Thoracic aorta (tissue), 2 donors: ENCODE data around the gene FOXD1. TPM values are rescaled to one million over a fixed set of nuclear protein-coding genes. Genes with fewer than 3 reads are reported as not detected.

Experiments used
- ATAC-seq: fragments of 150-250 bp; one replicate; pipeline ENCODE4 v1.8.0; 2017; ENCODE audit warnings: low read depth; ENCODE audit not compliant: insufficient number of reproducible peaks, low FRiP score
- DNase-seq: peaks from one replicate; pipeline ENCODE4 v3.0.0-alpha.2; 2020; ENCODE audit warnings: low spot score
- H3K27ac ChIP-seq, 2 donors: fragments of 200-600 bp; sonication (generic); 1 replicate in 1 of 2; 2 replicates in 1 of 2; pipeline ENCODE4 v1.5.1; 2016; ENCODE audit warnings: mild to moderate bottlenecking in 2 of 2, moderate library complexity in 2 of 2
- H3K27me3 ChIP-seq: fragments of 200-600 bp; sonication (generic); replicated peaks from 2 replicates; pipeline ENCODE4 v1.6.0; 2016; ENCODE audit warnings: mild to moderate bottlenecking; ENCODE audit not compliant: insufficient read depth
- H3K36me3 ChIP-seq: fragments of 200-600 bp; sonication (generic); one replicate; pipeline ENCODE4 v1.5.1; 2016
- H3K4me1 ChIP-seq, 2 donors: fragments of 200-600 bp; sonication (generic); 1 replicate in 1 of 2; 2 replicates in 1 of 2; pipeline versions ENCODE4 v1.5.1 to v1.6.0; 2016; ENCODE audit warnings: low read depth in 2 of 2, mild to moderate bottlenecking in 1 of 2; ENCODE audit not compliant: control insufficient read depth in 1 of 2
- H3K4me3 ChIP-seq: fragments of 200-600 bp; sonication (generic); 2 replicates; pipeline ENCODE4 v1.5.1; 2016; ENCODE audit warnings: mild to moderate bottlenecking
- H3K9me3 ChIP-seq: fragments of 200-600 bp; sonication (generic); 2 replicates; pipeline ENCODE4 v1.5.1; 2016
- CTCF ChIP-seq: fragments of 200-600 bp; sonication (generic); IDR thresholded peaks from one replicate; pipeline ENCODE4 v1.5.1; 2019; ENCODE audit warnings: antibody characterized with exemption
- total RNA-seq, 2 donors: library from RNA; depleted of rRNA; stranded (reverse); fragments of >200 nt; gene quantifications; one replicate each; pipeline versions ENCODE4 v1.1.0 to v1.2.3, GENCODE V29; 2016

FOXD1 gene
- total RNA-seq, 2 donors from 2014 or later = 6.8 to 10.0 TPM

DNA sequence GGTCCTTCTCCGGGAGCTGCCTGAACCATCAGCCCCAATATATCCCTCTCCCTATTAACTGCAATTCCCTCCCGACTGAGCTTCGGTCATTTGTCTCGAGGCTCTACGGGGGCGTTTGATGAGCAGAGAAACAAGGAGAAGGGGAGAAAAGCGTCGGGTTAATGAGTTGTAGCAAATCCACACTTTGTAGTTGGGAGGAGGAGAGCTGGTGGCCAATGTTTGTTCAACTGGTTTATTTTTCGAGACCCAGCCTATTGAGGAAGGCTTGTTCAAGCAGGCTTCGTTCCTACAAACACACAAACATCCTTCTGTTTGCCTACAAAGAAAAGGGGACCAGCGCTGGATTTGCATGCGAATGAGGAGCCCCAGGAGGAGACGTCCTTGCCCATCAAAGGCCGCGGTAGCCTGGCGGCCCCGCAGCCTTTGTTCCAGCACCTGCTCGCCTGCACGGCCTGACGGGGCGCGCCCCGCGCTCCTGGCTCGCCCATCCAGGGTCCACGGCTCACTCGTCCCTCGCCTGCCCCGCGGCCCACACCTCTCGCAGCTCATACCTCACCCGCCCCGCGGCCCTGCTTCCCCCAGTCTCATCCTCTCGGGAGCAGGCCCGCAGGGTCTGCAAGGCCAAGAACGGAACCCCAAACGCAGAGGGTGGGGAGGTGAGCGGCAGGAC is 4.6 kb downstream of the FOXD1 start:
- DNase-seq (no peak), ATAC-seq (no peak)
- Histone ChIP-seq H3K4me3 (no peak overlapping the region), H3K36me3 (peaks cover 2% of the 10 kb centered on the region), H3K4me1 (peaks cover 3 to 19% of the 10 kb centered on the region in 2 donors), H3K9me3 (no peaks in the 10 kb centered on the region), H3K27ac (no peak overlapping the region), H3K27me3 (peaks cover 15% of the 10 kb centered on the region)
- no peak for TF ChIP-seq CTCF

DNA sequence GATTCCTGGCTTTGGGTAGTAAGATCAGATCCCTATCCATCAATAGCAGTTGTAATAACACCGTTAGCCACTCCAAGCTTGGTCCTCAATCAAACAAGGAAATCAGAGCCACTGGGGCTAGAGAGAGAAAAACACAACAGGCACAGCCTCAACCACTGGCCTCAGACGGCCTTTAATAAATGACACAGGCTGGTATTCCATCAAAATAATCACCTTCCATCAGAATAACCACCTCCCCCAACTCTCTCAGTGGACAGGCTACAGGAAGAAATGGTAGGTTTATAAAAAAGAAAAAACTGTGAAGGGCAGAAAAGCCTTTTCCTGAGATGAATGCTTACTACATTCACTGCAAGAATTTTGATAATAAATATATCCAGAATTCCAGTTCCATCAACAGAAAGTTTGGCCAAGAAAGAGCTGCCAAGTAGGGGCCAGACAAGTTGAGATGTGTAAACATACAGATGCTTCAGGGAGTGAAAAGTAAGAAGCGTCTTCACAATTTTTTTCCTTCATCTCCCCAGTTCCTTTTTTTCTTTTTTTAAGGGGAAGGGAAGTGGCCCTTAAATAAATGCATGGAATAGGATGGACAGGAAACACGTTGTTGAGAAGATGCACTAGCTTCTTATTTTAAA is 5.5 kb downstream of the FOXD1 start:
- ATAC-seq = no peak
- Histone ChIP-seq H3K4me3 (no peak overlapping the region), H3K4me1 (peaks cover 5 to 24% of the 10 kb centered on the region in 2 donors), H3K9me3 (no peaks in the 10 kb centered on the region), H3K27ac (no peak overlapping the region), H3K36me3 (peaks cover 2% of the 10 kb centered on the region), H3K27me3 (peaks cover 20% of the 10 kb centered on the region)
- DNase-seq = no peak
- no peak for TF ChIP-seq CTCF

DNA sequence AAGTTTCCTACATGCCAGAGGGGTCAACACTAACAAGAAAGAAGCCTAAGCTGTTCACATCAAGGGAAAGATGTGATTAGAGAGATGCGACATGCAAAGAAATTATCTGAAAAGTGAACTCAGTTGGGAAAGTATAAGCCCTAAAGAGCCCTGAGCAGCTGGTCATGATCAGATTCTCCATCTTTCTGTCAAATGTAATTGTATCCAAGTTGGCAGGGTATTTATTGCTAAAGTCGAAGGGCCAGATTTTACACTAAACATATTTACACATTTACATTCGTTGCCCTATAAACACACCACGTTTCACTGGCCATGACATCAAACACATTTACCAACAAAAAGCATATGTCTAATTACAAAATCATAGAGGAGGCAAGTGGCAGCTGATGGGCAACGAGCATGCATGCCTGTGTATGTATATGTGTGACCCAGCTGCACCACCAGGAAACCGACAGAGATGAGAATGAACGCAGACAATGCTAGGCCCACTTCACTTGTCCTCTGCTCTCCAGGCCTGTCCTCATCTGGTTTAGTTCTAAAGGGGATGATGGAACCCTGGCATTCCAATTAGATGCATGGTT is 6.3 kb downstream of the FOXD1 start:
- H3K4me3 ChIP-seq = no peak overlapping the region
- H3K9me3 ChIP-seq = no peaks in the 10 kb centered on the region
- peaks cover 11 to 32% of the 10 kb centered on the region in 2 donors for H3K4me1 ChIP-seq
- no peak for DNase-seq
- ATAC-seq = no peak
- H3K27me3 ChIP-seq = peaks cover 25% of the 10 kb centered on the region
- no peak for TF ChIP-seq CTCF
- peaks cover 2% of the 10 kb centered on the region for H3K36me3 ChIP-seq
- no peak overlapping the region for H3K27ac ChIP-seq

DNA sequence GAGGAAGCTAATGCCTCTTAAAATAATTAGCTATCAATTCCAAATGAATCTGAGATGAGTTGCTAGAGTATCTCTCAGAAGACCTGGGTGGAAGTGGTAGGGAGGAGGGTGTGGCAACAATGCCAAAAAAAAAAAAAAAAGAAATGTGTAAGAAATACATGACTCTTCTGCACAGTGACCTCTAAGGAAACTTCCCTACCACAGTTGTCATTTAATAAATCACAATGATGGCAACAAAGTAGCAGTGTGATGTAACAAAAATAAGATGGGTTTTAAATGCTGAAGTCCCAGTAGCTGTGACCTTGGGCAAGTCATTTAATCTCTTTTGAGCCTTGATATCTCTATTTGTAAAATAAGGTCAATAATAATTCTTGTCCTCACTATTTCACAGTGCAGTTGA is 7.2 kb downstream of the FOXD1 start:
- no peak overlapping the region for H3K4me3 ChIP-seq
- peaks cover 8 to 36% of the 10 kb centered on the region in 2 donors for H3K4me1 ChIP-seq
- TF ChIP-seq CTCF = no peak
- H3K36me3 ChIP-seq = peaks cover 2% of the 10 kb centered on the region
- DNase-seq (no peak), ATAC-seq (no peak)
- H3K27me3 ChIP-seq = peaks cover 25% of the 10 kb centered on the region
- no peaks in the 10 kb centered on the region for H3K9me3 ChIP-seq
- H3K27ac ChIP-seq = no peak overlapping the region

DNA sequence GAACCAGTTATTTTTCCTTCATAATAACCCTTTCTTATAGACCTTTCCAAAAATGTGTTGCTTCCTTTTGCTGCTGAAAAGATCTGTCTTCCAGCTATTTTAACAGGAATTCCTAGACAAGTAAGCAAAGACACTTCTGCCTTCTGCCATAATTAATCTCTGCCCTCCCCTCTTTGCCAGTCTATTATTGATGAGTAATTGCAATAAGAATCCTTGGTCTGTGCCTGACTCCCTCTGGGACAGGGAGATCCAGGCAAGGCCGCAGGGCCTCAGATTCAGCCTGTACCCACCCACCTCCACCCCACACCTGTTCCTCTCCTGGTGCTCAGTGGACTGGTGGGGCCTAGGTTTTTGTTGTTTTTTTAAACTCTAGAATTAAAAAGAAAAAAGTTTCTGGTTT is 8.3 kb downstream of the FOXD1 start:
- no peak overlapping the region for H3K27ac ChIP-seq
- DNase-seq (no peak), ATAC-seq (no peak)
- H3K4me3 ChIP-seq = no peak overlapping the region
- H3K4me1 ChIP-seq = peaks cover 8 to 26% of the 10 kb centered on the region in 2 donors
- no peaks in the 10 kb centered on the region for H3K9me3 ChIP-seq
- no peak for TF ChIP-seq CTCF
- H3K36me3 ChIP-seq = peaks cover 2% of the 10 kb centered on the region
- peaks cover 25% of the 10 kb centered on the region for H3K27me3 ChIP-seq
